ENCODE results near the gene PLEK2.

The PLEK2 gene

GRCh38 chr14:67411820-67412421, at the start of gene PLEK2:
Gene PLEK2 (minus strand): TSS chr14:67412165. CDS start chr14:67412059, 106 bp downstream.
- no peaks in the 10 kb centered on the region for H3F3A ChIP-seq (ENCODE audit: insufficient read depth, low read length)
- no peaks in the 10 kb centered on the region for H3K4me1 ChIP-seq (ENCODE audit: insufficient read depth, low read length, severe bottlenecking)
- no peak within 1 kb of the TSS for H3K4me3 ChIP-seq (ENCODE audit: low read depth, low read length, poor library complexity, severe bottlenecking)
- no peaks in the 10 kb centered on the region for H3K36me3 ChIP-seq (ENCODE audit: insufficient read depth, low read length)
- no peak within 1 kb of the TSS for H3K9ac ChIP-seq (ENCODE audit: low read length)
- TF ChIP-seq CTCF (IDR thresholded peaks at IDR 0.05; ENCODE audit: low read length), result no peak
- no peak for TF ChIP-seq EZH2 (IDR thresholded peaks at IDR 0.05; ENCODE audit: borderline replicate concordance, low read length)
- H3K79me2 ChIP-seq (ENCODE audit: insufficient read depth, low read length), result no peaks in the 10 kb centered on the region
- no peak within 1 kb of the TSS for H3K4me2 ChIP-seq (ENCODE audit: low read length)
- no peak within 1 kb of the TSS for H2AFZ ChIP-seq (ENCODE audit: low read length)
- no peaks in the 10 kb centered on the region for H4K20me1 ChIP-seq (ENCODE audit: insufficient read depth, low read length)
- no peaks in the 10 kb centered on the region for H3K9me2 ChIP-seq (ENCODE audit: low read depth, low read length)
- H3K27ac ChIP-seq (ENCODE audit: low read depth, low read length, poor library complexity, severe bottlenecking), result no peak within 1 kb of the TSS
- H3K9me3 ChIP-seq (ENCODE audit: low read length), result no peaks in the 10 kb centered on the region
- no peaks in the 10 kb centered on the region for H3K27me3 ChIP-seq (ENCODE audit: insufficient read depth, low read length)

GRCh38 chr14:67461341-67461985, 49.5 kb upstream of the PLEK2 start:
- H3K27me3 ChIP-seq (ENCODE audit: insufficient read depth, low read length), result no peaks in the 10 kb centered on the region
- no peaks in the 10 kb centered on the region for H3K79me2 ChIP-seq (ENCODE audit: insufficient read depth, low read length)
- H3K9me2 ChIP-seq (ENCODE audit: low read depth, low read length), result no peaks in the 10 kb centered on the region
- no peaks in the 10 kb centered on the region for H3F3A ChIP-seq (ENCODE audit: insufficient read depth, low read length)
- H3K9me3 ChIP-seq (ENCODE audit: low read length), result no peaks in the 10 kb centered on the region
- no peak overlapping the region for H3K9ac ChIP-seq (ENCODE audit: low read length)
- H3K4me1 ChIP-seq (ENCODE audit: insufficient read depth, low read length, severe bottlenecking), result no peaks in the 10 kb centered on the region
- H4K20me1 ChIP-seq (ENCODE audit: insufficient read depth, low read length), result no peaks in the 10 kb centered on the region
- H3K4me2 ChIP-seq (ENCODE audit: low read length), result no peak overlapping the region
- H3K36me3 ChIP-seq (ENCODE audit: insufficient read depth, low read length), result no peaks in the 10 kb centered on the region
- no peak overlapping the region for H2AFZ ChIP-seq (ENCODE audit: low read length)
- TF ChIP-seq EZH2 (IDR thresholded peaks at IDR 0.05; ENCODE audit: borderline replicate concordance, low read length) (no peak), CTCF (IDR thresholded peaks at IDR 0.05; ENCODE audit: low read length) (no peak)
- no peak overlapping the region for H3K27ac ChIP-seq (ENCODE audit: low read depth, low read length, poor library complexity, severe bottlenecking)
- H3K4me3 ChIP-seq (ENCODE audit: low read depth, low read length, poor library complexity, severe bottlenecking), result no peak overlapping the region

- H3K4me2 ChIP-seq (ENCODE audit: low read length), result no peak overlapping the region
- H3K9me3 ChIP-seq (ENCODE audit: low read length), result no peaks in the 10 kb centered on the region
- H3K27ac ChIP-seq (ENCODE audit: low read depth, low read length, poor library complexity, severe bottlenecking), result no peak overlapping the region
- no peaks in the 10 kb centered on the region for H3K9me2 ChIP-seq (ENCODE audit: low read depth, low read length)
- no peak overlapping the region for H3K9ac ChIP-seq (ENCODE audit: low read length)
- H3K79me2 ChIP-seq (ENCODE audit: insufficient read depth, low read length), result no peaks in the 10 kb centered on the region
- H3K27me3 ChIP-seq (ENCODE audit: insufficient read depth, low read length), result no peaks in the 10 kb centered on the region
- no peaks in the 10 kb centered on the region for H4K20me1 ChIP-seq (ENCODE audit: insufficient read depth, low read length)
- no peak overlapping the region for H2AFZ ChIP-seq (ENCODE audit: low read length)
- no peaks in the 10 kb centered on the region for H3K36me3 ChIP-seq (ENCODE audit: insufficient read depth, low read length)
- no peak for TF ChIP-seq EZH2 (IDR thresholded peaks at IDR 0.05; ENCODE audit: borderline replicate concordance, low read length)
- TF ChIP-seq CTCF (IDR thresholded peaks at IDR 0.05; ENCODE audit: low read length), result no peak
- no peaks in the 10 kb centered on the region for H3K4me1 ChIP-seq (ENCODE audit: insufficient read depth, low read length, severe bottlenecking)
- no peaks in the 10 kb centered on the region for H3F3A ChIP-seq (ENCODE audit: insufficient read depth, low read length)
- no peak overlapping the region for H3K4me3 ChIP-seq (ENCODE audit: low read depth, low read length, poor library complexity, severe bottlenecking)
Measured at GRCh38 chr14:67459336-67459735, 47.4 kb upstream of the PLEK2 start.
